IMR-90 (cell line): Measurements from ENCODE around the gene SEZ6L.

Source experiments
- FOS ChIP-seq: fragments of 150-350 bp; IDR thresholded peaks from 2 replicates; pipeline ENCODE4 v1.6.1; 2016; ENCODE audit warnings: low read depth, low read length
- MXI1 ChIP-seq: IDR thresholded peaks from 2 replicates; pipeline ENCODE4 v1.6.1; 2012; ENCODE audit warnings: low read depth, mild to moderate bottlenecking, low read length, moderate library complexity, borderline replicate concordance
- POLR2A ChIP-seq: IDR thresholded peaks from 2 replicates; pipeline ENCODE4 v1.6.1; 2012; ENCODE audit warnings: mild to moderate bottlenecking, low read depth, low read length
- RAD21 ChIP-seq: IDR thresholded peaks from 2 replicates; pipeline ENCODE4 v1.6.1; 2012; ENCODE audit warnings: low read length, improper control_type of control experiment
- RFX5 ChIP-seq: IDR thresholded peaks from 2 replicates; pipeline ENCODE4 v1.8.0; 2012; ENCODE audit warnings: low read depth, mild to moderate bottlenecking, low read length, moderate library complexity
- SMC3 ChIP-seq: fragments of 150-350 bp; IDR thresholded peaks from 2 replicates; pipeline ENCODE4 v1.6.1; 2016; ENCODE audit warnings: low read depth, mild to moderate bottlenecking, antibody characterized with exemption, low read length, moderate library complexity
- TF ChIP-seq, protein P1 (sequence below): conservative IDR thresholded peaks from 2 replicates; pipeline ENCODE4 v1.5.1; 2012; ENCODE audit warnings: mild to moderate bottlenecking, low read depth, low read length, improper control_type of control experiment

DNA sequence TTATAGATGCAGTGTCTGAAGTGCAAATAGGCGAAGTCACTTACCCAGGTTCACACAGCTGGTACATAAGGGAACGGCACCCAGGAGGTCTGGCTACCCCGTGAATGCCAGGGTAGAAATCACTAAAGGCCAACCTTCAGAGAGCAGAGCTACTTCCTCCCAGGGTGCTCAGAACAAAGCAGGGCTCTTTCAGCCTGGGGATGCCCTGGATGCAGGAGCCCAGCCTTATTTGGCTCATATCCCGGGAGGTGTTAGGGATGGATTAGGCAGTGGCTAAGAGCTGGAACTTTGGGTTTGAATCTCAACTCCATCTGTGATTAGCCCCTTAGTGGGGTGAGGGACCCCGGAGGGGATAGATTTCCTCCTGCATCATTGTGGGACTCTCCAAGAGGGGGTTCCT lies 226.7 kb downstream of the SEZ6L start:
- TF ChIP-seq, protein P1, sequence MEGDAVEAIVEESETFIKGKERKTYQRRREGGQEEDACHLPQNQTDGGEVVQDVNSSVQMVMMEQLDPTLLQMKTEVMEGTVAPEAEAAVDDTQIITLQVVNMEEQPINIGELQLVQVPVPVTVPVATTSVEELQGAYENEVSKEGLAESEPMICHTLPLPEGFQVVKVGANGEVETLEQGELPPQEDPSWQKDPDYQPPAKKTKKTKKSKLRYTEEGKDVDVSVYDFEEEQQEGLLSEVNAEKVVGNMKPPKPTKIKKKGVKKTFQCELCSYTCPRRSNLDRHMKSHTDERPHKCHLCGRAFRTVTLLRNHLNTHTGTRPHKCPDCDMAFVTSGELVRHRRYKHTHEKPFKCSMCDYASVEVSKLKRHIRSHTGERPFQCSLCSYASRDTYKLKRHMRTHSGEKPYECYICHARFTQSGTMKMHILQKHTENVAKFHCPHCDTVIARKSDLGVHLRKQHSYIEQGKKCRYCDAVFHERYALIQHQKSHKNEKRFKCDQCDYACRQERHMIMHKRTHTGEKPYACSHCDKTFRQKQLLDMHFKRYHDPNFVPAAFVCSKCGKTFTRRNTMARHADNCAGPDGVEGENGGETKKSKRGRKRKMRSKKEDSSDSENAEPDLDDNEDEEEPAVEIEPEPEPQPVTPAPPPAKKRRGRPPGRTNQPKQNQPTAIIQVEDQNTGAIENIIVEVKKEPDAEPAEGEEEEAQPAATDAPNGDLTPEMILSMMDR, result no peak
- TF ChIP-seq POLR2A (no peak), MXI1 (no peak), FOS (no peak), SMC3 (no peak), RFX5 (no peak), RAD21 (no peak)
